GM21528 (cell line): Measurements from ENCODE around the gene KRTAP3-2.

Source experiments
- ATAC-seq: cut with Tn5 transposase; IDR thresholded peaks from one replicate; pipeline ENCODE4 v1.9.1; 2021; ENCODE audit warnings: mild to moderate bottlenecking, moderate library complexity; ENCODE audit not compliant: unreplicated experiment, low FRiP score

The KRTAP3-2 gene

GRCh38 chr17:41012326-41013120 lies 12.8 kb upstream of the KRTAP3-2 start:
- ATAC-seq = no peak

- no peak for ATAC-seq
These were observed 10.7 kb upstream of the KRTAP3-2 start for GRCh38 chr17:41010441-41010840.

DNA sequence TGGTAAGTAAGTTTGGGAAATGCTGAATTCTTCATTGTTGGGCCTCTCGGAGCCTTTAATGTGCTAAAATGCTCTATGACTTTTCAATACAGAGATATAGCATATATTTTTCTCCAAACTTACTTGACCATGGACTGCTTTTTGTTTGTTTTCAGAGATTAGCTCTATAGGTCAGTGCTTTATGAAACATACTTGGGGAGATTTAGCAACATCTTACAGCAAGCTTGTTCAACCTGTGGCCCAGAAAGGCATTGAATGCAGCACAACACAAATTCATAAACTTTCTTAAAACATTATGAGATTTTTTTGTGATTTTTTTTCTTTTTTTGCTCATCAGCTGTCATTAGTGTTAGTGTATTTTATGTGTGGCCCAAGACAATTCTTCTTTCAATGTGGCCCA lies 10.2 kb upstream of the KRTAP3-2 start:
- no peak for ATAC-seq

GRCh38 chr17:41009301-41009760 lies 9.6 kb upstream of the KRTAP3-2 start:
- ATAC-seq = no peak

GRCh38 chr17:41008811-41009210 lies 9.1 kb upstream of the KRTAP3-2 start, which contains the start of gene KRTAP3-1:
KRTAP3-1 (minus strand) TSS chr17:41009128; CDS start chr17:41009074, 54 bp downstream.
- no peak for ATAC-seq

- no peak for ATAC-seq
These were observed 4.7 kb upstream of the KRTAP3-2 start for GRCh38 chr17:41004397-41004796.

DNA sequence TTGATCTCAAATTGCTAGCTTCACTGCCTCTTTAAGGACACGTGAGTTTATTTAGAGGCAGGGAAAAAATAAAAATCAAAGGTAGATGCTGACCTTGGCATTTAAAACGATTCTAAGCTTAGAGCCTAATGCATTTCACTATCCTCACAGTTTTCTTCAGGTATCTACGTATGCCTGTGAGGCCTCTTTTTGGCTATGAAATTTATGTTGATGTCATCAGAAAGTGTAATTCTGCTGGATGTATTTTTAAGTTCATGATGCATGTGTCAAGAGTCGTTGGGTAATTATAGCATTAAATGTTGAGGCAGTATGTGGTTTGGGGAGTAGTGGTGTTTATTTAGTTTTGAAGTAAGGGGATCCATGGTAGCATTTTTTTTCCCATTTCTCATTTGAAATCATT lies 4.2 kb upstream of the KRTAP3-2 start:
- ATAC-seq = no peak

DNA sequence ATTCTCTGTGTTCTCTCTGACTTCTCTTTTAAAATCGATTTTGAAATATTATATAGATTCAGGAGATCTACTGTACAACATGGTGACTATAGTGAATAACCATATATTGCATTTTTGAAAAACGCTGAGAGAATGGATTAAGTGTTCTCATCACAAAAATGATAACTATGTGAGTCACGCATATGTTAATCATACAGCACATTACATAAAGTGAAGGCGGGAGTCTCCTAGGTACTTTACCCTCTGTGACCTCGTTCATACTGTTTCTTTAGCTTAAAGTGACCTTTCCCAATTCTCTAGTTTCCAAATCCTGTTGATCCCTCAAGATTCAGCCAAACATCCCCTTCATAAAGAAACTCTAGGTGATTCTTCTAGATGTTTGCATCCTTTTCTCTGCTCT lies 3.1 kb upstream of the KRTAP3-2 start:
- ATAC-seq = no peak

DNA sequence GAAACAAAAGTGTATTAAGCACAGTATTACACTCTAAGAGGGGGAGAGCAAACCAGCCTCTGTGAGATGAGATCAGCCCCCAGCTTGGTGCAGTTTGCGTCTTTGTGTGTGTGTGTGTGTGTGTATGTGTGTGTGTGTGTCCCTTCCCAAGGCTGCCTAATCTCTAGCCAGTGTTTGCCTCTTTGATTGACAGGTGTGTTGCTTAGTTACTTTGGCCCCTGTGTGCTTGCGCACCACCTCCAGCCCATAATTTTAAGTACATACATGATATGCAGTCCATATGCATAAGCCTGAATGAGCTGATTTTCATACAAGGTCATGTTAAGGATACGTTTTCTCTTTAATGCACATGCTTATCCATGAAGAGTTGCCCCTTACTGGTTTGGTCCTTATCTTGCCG lies 2.1 kb upstream of the KRTAP3-2 start:
- no peak for ATAC-seq

DNA sequence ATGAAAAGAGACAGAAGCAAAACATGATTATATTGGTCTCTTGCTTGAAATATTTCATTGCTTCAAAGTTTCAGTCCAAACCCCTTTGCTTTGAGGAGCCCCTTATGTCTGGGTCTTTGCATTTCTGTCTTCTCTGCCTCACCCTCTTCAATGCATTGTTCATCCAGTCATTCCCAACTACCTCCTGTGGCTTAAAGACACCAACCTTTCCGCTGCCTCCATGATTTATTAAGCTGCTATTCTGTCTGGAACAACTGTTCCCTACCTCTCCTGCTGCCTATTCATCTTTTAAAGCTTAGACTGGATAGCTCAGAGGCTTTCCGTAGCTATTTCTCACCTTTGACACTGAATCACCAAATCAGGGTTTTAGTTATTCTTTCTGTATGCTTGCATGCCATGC lies 2.3 kb downstream of the KRTAP3-2 start:
- ATAC-seq = no peak

DNA sequence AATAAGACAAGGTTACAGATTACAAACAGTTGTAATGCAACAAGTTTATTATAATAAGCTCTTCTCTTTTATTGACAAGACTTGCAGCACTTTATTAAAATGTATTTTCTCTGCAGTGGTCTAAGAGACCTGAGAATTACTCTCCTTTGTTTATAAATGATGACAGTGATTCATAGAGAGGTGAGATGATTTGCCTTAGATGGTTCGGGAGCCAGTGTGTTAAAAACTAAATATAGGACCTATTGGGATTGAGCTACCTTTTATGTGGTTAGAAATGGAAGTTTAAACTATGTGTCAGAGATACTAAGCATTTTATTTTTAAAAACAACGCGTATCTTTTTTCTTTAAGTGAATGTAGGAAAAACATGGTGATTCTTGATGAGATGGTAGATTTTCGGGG lies 2.9 kb downstream of the KRTAP3-2 start:
- no peak for ATAC-seq

DNA sequence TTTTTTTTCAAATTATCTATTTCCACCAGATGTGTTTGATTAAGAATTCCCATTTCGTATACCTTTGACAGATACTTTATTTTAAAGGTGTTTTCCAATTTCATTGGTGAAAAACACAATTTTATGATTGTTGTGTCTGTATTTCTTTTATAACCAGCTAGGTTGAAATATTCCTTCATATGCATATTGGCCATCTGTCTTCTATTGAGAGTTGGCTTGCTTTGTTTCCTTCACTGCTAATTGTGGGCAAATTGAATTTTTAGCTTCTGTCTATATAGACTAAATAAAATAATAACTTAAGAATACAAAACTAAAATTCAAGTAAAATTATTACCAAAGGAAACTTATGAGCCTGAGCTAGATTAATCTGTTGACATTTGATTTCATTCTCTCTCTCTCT lies 4.6 kb downstream of the KRTAP3-2 start:
- ATAC-seq = no peak

DNA sequence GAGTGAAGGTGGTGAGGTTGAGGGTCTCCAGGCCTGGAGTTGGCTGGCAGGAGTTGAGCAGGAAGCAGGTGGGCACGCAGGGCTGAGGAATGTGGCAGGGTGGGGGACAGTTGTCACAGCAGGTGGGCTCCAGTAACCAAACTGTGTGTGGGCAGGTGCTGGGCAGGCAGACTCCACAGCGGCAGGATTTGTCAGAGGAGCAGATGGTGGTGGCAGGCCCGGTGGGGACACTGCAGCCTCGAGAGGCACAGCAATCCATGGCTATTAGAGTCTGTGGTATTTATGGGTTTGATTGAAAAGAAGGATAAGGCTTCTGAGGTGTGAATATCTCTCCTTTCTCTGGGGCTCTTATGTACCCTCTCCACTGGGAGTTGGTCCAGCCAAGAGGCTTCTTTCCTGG lies 5.9 kb downstream of the KRTAP3-2 start, which contains the start of gene KRTAP3-3:
Gene KRTAP3-3 (minus strand): TSS at position 326 of the 400 bp plus-strand sequence. CDS start 67 bp downstream, at position 259.
- ATAC-seq = no peak

- ATAC-seq = no peak
These were observed 6.6 kb downstream of the KRTAP3-2 start for GRCh38 chr17:40993084-40993483.

DNA sequence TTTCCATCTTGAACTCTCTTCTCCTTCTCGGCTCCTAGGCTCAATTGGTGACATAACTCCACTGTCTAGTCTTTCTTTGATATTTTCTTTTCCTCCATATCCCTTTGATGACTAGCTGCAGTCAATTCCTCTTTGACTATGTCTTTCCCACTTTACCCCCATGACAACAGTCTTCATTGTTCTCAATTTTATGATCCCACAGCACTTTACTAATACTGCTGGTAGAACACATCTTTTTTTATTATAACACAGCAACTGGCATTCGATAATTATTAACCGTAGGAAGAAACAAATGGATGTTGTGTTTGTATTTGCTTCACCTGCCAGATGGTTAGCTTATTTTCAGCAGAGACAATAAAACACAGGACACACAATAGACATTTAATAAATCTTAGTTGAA lies 7.0 kb downstream of the KRTAP3-2 start:
- no peak for ATAC-seq

- ATAC-seq = no peak
These were observed 12.8 kb downstream of the KRTAP3-2 start for GRCh38 chr17:40986920-40987319.

DNA sequence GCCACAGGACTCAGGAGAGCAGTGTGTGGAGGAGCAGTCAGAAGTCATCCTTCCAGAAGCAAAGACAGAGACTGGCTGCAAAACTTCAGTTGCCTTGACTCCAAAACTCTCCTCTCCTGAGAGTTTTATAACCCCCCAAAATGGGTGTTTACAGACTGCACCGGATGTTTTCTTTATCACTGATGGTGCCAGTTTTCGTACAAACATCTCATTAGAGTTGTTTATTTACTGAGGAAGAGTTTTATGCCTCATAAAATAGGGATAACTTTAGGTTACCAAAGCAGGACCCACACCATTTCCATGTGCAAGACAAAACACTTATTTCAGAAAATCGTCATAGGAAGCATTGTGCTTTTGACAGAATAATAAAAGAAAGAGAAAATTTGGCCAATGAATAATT lies 15.5 kb downstream of the KRTAP3-2 start, which contains the start of gene KRT40:
Gene KRT40 (minus strand): TSS at position 101 of the 400 bp plus-strand sequence. CDS start 53 bp downstream, at position 48.
- ATAC-seq = no peak

DNA sequence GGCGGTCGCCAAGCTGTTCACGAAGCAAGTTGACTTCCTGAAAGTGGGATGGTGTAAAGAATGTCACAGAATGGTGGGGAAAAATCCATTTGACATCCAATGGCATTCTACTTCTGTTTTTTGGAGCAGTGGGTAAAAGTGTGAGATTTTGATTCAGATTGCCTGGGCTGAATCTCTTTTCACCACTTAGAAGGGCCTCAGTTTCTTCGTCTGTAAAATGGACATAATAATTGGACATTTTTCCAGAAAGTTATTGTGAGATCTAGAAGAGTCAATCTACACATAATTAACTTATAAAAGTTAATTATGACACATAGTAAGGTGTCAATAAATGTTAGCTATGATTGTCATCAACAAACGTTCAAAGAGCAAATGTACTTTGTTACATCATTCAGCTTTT lies 18.6 kb downstream of the KRTAP3-2 start:
- no peak for ATAC-seq

GRCh38 chr17:40980596-40980995 lies 19.1 kb downstream of the KRTAP3-2 start:
- ATAC-seq = no peak

DNA sequence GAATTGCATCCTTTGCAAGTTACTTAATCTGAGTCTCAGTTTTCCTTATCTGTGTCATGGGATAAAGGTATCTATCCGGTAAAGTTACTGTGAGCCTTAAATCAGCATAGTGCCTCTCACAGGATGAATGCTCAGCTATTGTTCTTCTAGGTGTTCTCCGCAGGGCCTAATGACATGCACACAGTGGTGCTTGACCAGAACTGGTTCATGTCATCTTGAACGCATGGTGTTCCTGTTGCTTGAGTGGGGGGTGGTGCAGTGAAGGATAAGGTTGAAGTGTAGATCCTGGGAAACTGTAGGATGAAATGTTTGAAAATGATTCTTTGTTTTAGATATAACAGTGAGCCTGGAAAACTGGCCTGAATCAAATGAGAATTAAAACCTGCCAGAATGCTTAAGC lies 19.6 kb downstream of the KRTAP3-2 start:
- no peak for ATAC-seq

GRCh38 chr17:40978575-40979151 lies 21.0 kb downstream of the KRTAP3-2 start:
- ATAC-seq = no peak

GRCh38 chr17:40975516-40975915 lies 24.2 kb downstream of the KRTAP3-2 start:
- no peak for ATAC-seq
